HG03066 (cell line): ENCODE data around the gene TSPAN19.

Experiments used
- ATAC-seq: cut with Tn5 transposase; IDR thresholded peaks from one replicate; pipeline ENCODE4 v1.9.1; 2021; ENCODE audit warnings: low read depth; ENCODE audit not compliant: unreplicated experiment

Gene TSPAN19

GRCh38 chr12:85002778-85003296, 33.2 kb downstream of the TSPAN19 start:
- no peak for ATAC-seq

DNA sequence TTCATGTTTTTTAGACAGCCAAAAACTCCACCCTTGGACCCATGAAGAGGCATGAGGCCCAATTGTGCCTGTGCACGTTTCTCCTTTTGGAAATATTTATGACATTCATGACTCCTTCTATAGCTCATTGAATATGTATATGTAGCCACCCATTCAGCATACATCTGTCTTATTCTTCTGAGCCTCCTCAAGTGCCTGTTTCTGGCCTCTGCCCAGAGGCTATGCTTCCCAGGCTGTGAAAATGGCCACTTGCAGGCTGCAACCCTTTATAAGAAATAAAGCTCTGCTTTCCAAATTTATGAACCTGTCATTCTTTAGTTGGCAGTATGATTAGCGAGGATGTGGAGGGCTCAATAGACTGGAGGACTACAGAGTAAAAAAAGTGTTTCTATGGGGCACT, 35.3 kb downstream of the TSPAN19 start:
- ATAC-seq: no peak

DNA sequence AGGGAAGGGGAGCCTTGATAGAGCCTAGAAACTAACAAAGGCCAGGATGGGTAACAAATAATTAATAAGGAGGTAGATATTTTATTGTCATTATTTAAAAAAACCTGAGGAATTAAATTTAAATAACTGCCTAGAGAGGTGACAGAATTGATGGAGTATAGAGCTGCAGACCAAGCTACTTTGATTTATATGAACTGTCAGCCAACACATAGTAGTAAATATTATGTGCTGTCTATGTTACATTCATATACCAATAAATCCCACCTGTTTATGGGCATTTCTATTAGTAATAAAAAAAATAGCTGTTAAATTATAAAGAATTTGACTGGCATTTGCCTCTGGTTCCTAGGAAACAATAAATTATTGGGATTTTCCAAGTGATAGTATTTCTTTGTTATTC, 37.7 kb downstream of the TSPAN19 start:
- no peak for ATAC-seq

DNA sequence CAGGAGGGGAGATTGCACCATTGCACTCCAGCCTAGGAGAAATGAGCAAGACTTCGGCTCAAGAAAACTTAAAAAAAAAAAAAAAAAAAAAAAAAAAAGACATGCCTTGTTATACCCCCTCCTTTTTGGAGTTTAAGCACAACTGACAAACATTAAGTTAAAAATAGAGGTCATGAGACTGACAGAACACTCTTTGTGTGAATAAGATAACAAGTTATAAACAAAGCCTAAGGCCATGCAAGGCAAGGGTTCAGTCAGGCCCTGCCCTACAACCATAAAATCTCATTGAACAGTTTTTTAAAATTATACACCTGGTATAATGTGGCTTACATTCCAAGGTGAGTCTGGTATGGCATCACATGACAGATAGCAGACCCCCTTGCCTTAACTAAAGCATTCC, 39.3 kb downstream of the TSPAN19 start:
- no peak for ATAC-seq

DNA sequence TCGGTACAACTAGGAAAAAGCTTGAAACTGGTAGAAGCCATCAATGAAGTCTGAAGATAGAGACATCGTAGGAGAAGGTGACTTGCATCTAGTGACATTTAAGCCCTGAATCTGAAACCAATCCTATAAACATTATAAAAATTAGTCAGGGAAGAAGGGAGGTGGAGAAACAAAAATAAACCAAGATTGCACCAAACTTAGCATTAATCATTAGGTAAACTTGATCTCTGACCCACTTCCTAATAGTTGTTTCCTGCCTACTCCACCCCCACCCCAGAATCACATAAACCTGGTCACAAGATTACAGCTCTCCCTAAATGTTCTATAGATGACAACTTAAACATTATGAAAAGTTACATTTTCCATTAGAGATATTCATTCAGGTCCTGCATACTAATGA, 40.4 kb downstream of the TSPAN19 start:
- no peak for ATAC-seq

GRCh38 chr12:84994426-84994825, 41.7 kb downstream of the TSPAN19 start:
- ATAC-seq: no peak

DNA sequence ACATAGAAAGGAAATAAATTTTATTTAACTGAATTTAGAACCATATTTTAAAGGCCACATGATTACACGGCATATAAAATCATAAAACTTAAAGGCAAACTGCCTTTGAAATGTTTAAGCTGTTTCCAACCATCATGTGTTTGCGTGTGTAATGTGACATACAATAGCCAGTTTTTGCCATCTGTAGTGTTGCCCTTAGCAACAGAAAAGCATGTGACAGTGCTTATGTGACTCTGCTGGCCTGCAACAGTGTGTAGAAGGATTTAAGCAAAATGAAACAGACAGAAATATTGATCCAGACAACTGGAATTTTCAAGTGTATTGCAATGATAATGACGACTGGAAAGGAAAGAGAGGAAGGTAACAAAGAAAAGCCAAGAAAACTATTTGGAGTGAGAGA, 49.5 kb downstream of the TSPAN19 start:
- no peak for ATAC-seq

DNA sequence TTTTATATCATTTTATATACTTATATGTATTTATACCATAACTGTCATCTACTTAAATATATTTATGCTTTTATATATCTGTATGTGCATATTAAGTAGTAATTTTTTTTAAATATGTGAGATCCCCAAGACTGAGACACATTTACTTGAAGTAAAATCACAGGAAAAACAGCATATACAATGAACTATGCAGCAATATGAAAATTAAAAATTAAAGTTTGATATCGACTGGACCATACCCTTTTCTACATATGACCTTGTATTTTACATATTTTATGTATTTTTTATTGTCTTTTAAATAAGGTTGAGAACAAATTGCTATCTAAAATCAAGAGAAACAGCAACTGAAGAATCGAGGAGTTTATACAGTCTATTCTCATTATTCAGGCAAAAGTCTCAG, 50.0 kb downstream of the TSPAN19 start:
- no peak for ATAC-seq

DNA sequence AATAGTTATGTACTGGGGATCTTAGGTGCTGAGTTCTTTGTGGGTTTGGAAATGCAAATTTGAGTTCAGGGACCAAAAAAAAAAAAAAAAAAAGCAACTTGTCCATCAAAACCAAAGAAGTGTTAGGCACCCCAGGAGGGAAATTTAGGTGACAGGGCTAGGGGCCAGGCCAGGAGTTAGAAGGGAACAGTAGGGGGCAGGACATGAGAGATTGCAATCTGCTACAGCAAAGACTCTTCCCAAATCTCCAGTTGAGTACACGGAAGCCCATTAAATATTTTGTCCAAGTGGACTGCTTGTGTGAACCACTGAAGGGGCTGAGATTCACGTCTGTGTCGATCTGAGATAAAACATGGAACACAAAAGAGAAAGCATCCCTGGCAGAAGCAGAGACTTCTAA, 52.8 kb downstream of the TSPAN19 start:
- ATAC-seq: no peak

DNA sequence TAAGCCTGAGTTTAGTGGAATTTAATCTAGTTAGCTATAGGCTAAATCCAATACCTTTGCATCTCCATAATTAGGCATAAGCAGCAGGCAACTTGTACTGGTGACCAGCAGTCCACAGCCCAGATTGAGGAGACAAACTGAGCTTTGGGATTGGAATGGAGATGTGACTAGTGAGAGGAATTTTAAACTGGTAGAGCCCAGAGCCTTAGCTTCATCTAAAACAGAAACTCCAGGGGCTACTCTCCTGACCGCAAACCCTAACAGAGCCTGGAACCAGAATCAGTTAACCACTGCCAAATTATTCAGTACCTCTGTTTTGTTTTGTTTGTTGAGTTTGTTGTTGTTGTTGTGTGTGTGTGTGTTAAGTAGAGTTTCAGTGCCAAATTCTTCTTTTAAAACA, 53.2 kb downstream of the TSPAN19 start:
- ATAC-seq: no peak

- ATAC-seq: no peak
These were observed 57.2 kb downstream of the TSPAN19 start for GRCh38 chr12:84978921-84979320.

DNA sequence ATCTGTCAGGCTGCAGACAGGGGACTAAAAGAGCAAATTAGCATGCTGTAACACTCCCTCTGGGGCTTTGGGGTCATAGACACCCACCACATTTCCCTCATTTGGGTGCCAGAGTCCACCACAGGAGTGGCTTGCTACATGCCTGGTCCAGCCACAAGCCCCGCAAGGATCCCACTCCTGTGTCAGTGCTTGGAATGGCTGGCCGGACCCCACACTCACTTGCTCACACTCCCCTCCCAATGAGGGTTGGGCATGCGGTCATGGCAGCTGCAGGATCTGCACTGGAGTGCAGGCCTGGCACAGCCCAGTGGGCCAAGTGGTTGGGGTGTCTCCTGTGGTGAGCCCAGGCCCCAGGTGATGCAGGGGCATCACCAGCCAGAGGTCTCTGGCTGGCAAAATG, 59.9 kb downstream of the TSPAN19 start:
- no peak for ATAC-seq

DNA sequence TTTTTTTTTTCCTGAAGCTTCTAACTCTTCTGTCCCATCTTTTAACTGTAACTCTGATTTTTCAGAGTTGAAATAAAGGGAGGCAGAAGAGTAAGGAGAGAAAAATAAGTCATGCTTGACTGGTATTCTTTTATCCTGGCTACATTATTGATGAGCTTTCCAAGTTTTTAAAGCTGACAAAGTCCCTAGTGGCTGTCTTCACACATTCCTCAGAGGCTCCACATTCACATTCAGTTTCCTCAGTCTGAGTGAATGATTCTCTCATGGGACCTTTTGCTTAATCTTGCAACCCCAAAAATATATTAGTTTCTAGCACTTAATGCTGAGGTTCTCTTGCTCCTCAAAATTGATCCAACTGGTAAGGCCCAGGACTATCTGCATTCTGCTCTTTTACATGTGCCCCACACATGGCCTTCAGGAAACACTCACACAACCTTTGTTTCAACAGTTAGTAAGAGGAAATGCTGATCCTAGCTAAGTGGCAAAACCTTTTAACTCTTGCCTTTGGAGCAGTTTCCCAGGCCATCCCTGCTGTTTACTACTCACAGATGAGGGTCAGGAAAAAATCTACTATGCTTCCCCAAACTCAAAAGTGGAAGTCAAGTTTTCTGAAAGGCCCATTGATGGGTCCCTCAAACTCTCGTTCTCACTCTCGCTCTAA, 61.8 kb downstream of the TSPAN19 start:
- no peak for ATAC-seq

- ATAC-seq: no peak
These were observed 63.1 kb downstream of the TSPAN19 start for GRCh38 chr12:84973026-84973425.

GRCh38 chr12:84969226-84969625, 66.9 kb downstream of the TSPAN19 start:
- no peak for ATAC-seq
